OCI-LY7 (cell line): ENCODE measurements around the gene ERCC5.

Source experiments
- EZH2phosphoT487 ChIP-seq: fragments of 200-600 bp; sonication (generic); IDR thresholded peaks from 2 replicates; pipeline ENCODE4 v1.6.1; 2018; ENCODE audit warnings: low read depth, borderline replicate concordance, mild to moderate bottlenecking, mixed run types, antibody characterized with exemption, low read length, moderate library complexity, mixed read lengths
- TF ChIP-seq, protein P1 (sequence below): fragments of 200-600 bp; sonication (generic); conservative IDR thresholded peaks from 2 replicates; pipeline ENCODE4 v1.5.1; 2014; ENCODE audit warnings: mild to moderate bottlenecking, antibody characterized with exemption, low read length, moderate library complexity, mixed read lengths

DNA sequence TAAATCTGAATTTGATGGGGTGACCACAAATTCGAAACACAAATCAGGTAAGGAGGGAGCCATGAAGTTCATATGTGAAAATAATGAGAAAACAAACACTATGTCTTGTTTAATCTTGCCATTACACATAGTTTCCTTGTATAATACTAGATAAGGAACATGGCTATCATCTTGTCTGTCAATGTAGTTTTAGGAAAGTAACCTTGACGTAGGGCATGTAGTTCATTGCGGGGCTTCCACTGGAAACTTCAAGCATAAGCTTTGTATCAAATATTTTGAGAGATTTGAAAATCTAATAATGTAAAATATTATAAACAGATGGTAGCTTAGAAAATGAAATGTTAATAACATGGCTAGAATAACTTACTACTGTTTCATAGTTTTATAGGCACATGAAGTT is 38.1 kb upstream of the ERCC5 start:
- TF ChIP-seq, protein P1, sequence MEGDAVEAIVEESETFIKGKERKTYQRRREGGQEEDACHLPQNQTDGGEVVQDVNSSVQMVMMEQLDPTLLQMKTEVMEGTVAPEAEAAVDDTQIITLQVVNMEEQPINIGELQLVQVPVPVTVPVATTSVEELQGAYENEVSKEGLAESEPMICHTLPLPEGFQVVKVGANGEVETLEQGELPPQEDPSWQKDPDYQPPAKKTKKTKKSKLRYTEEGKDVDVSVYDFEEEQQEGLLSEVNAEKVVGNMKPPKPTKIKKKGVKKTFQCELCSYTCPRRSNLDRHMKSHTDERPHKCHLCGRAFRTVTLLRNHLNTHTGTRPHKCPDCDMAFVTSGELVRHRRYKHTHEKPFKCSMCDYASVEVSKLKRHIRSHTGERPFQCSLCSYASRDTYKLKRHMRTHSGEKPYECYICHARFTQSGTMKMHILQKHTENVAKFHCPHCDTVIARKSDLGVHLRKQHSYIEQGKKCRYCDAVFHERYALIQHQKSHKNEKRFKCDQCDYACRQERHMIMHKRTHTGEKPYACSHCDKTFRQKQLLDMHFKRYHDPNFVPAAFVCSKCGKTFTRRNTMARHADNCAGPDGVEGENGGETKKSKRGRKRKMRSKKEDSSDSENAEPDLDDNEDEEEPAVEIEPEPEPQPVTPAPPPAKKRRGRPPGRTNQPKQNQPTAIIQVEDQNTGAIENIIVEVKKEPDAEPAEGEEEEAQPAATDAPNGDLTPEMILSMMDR: no peak
- TF ChIP-seq EZH2phosphoT487: no peak
